ENCODE measurements around the gene SYNE1. TPM values are rescaled to one million over a fixed set of nuclear protein-coding genes. Genes with fewer than 3 reads are reported as not detected.
"Not testable (repeated sequence)": the region's sequence is repeated elsewhere in the genome, so short reads cannot be mapped to it uniquely, and the experiment has no call there.

The SYNE1 gene, protein sequence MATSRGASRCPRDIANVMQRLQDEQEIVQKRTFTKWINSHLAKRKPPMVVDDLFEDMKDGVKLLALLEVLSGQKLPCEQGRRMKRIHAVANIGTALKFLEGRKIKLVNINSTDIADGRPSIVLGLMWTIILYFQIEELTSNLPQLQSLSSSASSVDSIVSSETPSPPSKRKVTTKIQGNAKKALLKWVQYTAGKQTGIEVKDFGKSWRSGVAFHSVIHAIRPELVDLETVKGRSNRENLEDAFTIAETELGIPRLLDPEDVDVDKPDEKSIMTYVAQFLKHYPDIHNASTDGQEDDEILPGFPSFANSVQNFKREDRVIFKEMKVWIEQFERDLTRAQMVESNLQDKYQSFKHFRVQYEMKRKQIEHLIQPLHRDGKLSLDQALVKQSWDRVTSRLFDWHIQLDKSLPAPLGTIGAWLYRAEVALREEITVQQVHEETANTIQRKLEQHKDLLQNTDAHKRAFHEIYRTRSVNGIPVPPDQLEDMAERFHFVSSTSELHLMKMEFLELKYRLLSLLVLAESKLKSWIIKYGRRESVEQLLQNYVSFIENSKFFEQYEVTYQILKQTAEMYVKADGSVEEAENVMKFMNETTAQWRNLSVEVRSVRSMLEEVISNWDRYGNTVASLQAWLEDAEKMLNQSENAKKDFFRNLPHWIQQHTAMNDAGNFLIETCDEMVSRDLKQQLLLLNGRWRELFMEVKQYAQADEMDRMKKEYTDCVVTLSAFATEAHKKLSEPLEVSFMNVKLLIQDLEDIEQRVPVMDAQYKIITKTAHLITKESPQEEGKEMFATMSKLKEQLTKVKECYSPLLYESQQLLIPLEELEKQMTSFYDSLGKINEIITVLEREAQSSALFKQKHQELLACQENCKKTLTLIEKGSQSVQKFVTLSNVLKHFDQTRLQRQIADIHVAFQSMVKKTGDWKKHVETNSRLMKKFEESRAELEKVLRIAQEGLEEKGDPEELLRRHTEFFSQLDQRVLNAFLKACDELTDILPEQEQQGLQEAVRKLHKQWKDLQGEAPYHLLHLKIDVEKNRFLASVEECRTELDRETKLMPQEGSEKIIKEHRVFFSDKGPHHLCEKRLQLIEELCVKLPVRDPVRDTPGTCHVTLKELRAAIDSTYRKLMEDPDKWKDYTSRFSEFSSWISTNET (N-terminal part only)
- 100 to 1,000 TPM in 2 of 4 donors, 10 to 100 TPM in 2; 78.9 to 352 (median 113) TPM for total RNA-seq

DNA sequence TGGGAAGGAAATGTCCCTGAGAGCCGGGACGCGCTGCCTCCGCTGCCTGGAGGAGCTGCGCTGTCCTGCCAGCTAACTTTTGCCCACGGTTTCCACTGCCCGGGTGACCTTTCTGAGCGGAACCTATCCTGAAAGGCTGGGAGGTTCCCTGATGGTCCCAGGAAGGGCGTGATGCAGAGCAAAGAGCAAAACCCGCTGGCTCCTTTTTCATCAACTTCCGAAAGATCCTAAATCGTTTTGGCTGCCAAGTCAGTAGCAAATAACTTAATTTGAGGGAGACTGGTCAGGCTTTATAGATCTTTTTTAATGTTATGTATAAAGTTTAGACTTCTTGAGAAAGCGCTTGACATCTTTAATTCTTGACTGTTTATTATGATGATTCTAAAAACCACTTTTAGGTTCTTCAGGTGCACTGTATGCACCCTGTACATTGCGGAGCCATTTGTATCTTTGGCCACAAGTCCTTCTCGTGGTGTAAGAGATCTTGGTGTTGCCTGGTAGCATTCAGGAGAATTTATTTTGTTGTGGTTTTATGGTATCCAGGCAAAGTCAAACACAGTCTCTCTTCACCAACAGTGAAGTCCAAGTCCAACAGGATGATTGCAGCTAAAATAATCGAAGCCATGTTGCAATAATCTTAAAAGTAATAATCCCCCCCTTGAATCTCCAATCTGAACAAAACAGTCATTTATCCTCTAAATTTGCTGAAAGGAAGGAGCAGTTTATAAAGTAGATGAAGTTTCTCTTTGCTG, at the start of gene SYNE1:
Gene SYNE1 (minus strand): TSS at position 67 of the 752 bp plus-strand sequence. CDS start 9,031 bp downstream, outside the sequence.
- peak; percentile 9 for ATAC-seq (ENCODE audit: low FRiP score)
- DNase-seq (ENCODE audit: low spot score): no peak

DNA sequence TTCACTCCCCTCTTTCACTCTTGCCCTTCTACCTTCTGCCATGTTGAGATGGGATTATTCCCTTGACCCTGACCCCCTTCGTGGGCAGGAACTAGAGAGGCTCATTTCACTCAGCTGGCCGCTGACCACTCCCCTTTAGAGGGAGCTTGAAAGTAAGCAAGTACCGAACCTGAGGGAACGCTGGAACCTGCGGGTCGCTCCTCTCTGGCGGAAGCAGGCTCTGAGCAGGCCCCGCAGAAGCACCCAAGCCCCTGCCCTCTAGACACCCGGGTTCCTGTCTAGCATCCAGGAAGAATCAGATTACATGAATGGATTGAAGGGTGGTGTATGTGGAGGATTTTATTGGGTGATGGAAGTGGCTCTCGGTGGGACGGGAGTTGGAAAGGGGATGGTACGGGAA, 48.7 kb upstream of the SYNE1 start:
- ATAC-seq (ENCODE audit: low FRiP score) (no peak), DNase-seq (ENCODE audit: low spot score) (no peak)
- TF ChIP-seq, protein P1, sequence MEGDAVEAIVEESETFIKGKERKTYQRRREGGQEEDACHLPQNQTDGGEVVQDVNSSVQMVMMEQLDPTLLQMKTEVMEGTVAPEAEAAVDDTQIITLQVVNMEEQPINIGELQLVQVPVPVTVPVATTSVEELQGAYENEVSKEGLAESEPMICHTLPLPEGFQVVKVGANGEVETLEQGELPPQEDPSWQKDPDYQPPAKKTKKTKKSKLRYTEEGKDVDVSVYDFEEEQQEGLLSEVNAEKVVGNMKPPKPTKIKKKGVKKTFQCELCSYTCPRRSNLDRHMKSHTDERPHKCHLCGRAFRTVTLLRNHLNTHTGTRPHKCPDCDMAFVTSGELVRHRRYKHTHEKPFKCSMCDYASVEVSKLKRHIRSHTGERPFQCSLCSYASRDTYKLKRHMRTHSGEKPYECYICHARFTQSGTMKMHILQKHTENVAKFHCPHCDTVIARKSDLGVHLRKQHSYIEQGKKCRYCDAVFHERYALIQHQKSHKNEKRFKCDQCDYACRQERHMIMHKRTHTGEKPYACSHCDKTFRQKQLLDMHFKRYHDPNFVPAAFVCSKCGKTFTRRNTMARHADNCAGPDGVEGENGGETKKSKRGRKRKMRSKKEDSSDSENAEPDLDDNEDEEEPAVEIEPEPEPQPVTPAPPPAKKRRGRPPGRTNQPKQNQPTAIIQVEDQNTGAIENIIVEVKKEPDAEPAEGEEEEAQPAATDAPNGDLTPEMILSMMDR (IDR thresholded peaks at IDR 0.05): no peak

More for the DNA sequence above, at the start of gene SYNE1:
- TF ChIP-seq, protein P1 (IDR thresholded peaks at IDR 0.05): no peak

DNA sequence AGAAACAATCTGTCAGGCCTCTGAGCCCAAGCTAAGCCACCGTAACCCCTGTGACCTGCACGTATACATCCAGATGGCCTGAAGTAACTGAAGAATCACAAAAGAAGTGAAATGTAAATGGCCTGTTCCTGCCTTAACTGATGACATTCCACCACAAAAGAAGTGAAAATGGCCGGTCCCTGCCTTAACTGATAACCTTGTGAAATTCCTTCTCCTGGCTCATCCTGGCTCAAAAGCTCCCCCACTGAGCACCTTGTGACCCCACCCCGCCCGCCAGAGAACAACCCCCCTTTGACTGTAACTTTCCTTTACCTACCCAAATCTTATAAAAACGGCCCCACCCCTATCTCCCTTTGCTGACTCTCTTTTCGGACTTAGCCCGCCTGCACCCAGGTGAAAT, 45.8 kb upstream of the SYNE1 start:
- not testable (repeated sequence) for DNase-seq (ENCODE audit: low spot score); ATAC-seq (ENCODE audit: low FRiP score)

DNA sequence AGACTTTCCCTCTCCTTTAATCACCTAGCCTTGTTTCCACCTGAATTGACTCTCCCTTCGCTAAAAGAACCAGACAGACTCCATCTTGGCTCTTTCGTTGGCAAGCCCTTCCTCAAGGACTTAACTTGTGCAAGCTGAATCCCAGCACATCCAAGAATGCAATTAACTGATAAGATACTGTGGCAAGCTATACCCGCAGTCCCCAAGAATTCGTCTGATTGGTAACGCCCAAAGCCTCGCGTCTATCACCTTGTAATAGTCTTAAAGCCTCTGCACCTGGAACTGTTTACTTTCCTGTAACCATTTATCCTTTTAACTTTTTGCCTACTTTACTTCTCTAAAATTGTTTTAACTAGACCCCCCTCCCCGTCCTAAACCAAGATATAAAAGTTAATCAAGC, 45.0 kb upstream of the SYNE1 start:
- DNase-seq (ENCODE audit: low spot score) (no peak), ATAC-seq (ENCODE audit: low FRiP score) (no peak)
- TF ChIP-seq, protein P1 (IDR thresholded peaks at IDR 0.05): no peak

DNA sequence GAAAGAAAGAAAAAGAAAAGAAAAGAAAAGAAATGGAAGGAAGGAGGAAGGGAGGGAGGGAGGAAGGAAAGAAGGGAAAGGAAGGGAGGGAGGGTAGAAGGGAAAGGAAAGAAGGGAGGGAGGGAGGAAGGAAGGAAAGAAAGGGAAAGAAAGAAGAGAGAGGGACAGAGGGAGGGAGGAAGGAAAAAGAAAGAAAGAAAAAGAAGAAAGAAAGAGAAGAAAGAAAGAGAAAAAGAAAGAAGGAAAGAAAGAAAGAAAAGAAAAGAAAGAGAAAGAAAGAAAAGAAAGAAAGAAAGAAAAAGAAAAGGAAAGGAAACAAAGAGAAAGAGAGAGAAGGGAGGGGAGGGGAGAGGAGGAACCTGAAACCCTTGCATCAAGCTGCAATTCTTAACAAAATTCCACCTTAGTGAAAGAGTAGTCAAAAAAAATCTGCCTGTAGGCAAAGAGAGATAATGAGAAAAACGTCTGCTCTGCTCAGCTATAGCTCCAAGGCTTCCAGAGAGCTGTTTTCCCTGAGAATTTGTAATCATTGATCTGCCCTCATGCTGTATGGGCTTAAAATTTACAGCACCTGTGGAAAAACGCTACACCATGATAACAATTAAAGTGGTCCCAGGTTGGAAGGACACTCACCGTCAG, 43.8 kb upstream of the SYNE1 start:
- TF ChIP-seq, protein P1 (IDR thresholded peaks at IDR 0.05): no peak
- ATAC-seq (ENCODE audit: low FRiP score) (no peak), DNase-seq (ENCODE audit: low spot score) (no peak)

DNA sequence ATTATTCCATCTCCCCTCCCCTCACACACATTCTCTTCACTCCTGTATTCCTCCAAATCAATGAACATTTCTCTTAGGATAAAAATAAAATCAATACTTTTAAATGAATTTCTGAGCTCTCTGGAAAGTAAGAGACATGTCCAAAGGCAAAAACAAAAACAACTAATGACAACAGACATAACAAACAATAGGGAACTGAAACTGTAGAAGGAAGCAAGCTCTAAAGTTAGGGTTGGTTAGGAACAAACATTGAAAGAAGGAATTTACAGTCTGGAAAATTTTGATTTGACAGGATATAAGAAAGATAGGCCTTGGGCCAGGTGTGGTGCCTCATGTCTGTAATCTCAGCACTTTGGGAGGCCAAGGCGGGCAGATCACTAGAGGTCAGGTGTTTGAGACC, 43.0 kb upstream of the SYNE1 start:
- DNase-seq (ENCODE audit: low spot score): no peak
- TF ChIP-seq, protein P1 (IDR thresholded peaks at IDR 0.05): no peak
- no peak for ATAC-seq (ENCODE audit: low FRiP score)
